Lung (tissue), 12 donors: Measurements from ENCODE around the gene PHC1. TPM values are rescaled to one million over a fixed set of nuclear protein-coding genes. Genes with fewer than 3 reads are reported as not detected.

ENCODE experiments used
- ATAC-seq: fragments of 200-7000 bp; cut with Tn5 transposase; one replicate; pipeline ENCODE4 v1.9.1; 2020; ENCODE audit warnings: moderate number of reproducible peaks; ENCODE audit not compliant: insufficient read depth, low FRiP score
- DNase-seq, 3 donors: peaks; one replicate each; pipeline ENCODE4 v3.0.0-alpha.2; 2013 to 2017
- H3K27ac ChIP-seq, 2 donors: one replicate each; pipeline ENCODE4 v1.5.1; 2013; ENCODE audit warnings: mild to moderate bottlenecking in 2 of 2, moderate library complexity in 2 of 2, control low read depth in 1 of 2, inconsistent platforms in 1 of 2, low read depth in 1 of 2, low read length in 1 of 2
- H3K27me3 ChIP-seq, 3 donors: one replicate each; pipeline ENCODE4 v1.5.1; 2013; ENCODE audit warnings: low read length in 2 of 3; ENCODE audit not compliant: control insufficient read depth in 3 of 3, insufficient read depth in 3 of 3
- H3K36me3 ChIP-seq, 4 donors: one replicate each; pipeline ENCODE4 v1.5.1; 2013; ENCODE audit warnings: low read length in 4 of 4, mild to moderate bottlenecking in 1 of 4, moderate library complexity in 1 of 4; ENCODE audit not compliant: control insufficient read depth in 4 of 4, insufficient read depth in 4 of 4
- H3K4me1 ChIP-seq, 5 donors: one replicate each; pipeline ENCODE4 v1.5.1; 2013; ENCODE audit warnings: low read length in 5 of 5, mild to moderate bottlenecking in 2 of 5, moderate library complexity in 1 of 5; ENCODE audit not compliant: control insufficient read depth in 5 of 5, insufficient read depth in 5 of 5
- H3K4me3 ChIP-seq: one replicate; pipeline ENCODE4 v1.5.1; 2013; ENCODE audit warnings: mild to moderate bottlenecking, control low read depth, moderate library complexity
- H3K9ac ChIP-seq, 2 donors: one replicate each; pipeline ENCODE4 v1.5.1; 2013; ENCODE audit warnings: low read length in 2 of 2, control low read depth in 1 of 2; ENCODE audit not compliant: insufficient read depth in 1 of 2
- H3K9me3 ChIP-seq, 4 donors: one replicate each; pipeline ENCODE4 v1.5.1; 2013; ENCODE audit warnings: low read length in 3 of 4, mild to moderate bottlenecking in 1 of 4, moderate library complexity in 1 of 4; ENCODE audit not compliant: control insufficient read depth in 4 of 4, insufficient read depth in 3 of 4
- WGBS, 2 donors: extraction: QIAGEN DNeasy Blood & Tissue Kit; methylation state at CpG; one replicate each; pipeline ENCODE4 v1.1.7; 2013; 5-methylcytosine and 5-hydroxymethylcytosine counted together
- polyA plus RNA-seq, 2 donors: library from polyadenylated mRNA; stranded (reverse); fragments of 200-250 nt; gene quantifications; one replicate each; pipeline ENCODE4 v1.2.1, GENCODE V29; 2013
- total RNA-seq, 2 donors: library from RNA; depleted of rRNA in 1 of 2; stranded (reverse); fragments of >200 nt in 1 of 2; gene quantifications; one replicate each; pipeline ENCODE4 v1.2.1, GENCODE V29; 2014 to 2021
- TF ChIP-seq, protein P1 (sequence below): IDR thresholded peaks from 2 replicates; pipeline ENCODE4 v1.5.1; 2012; ENCODE audit warnings: mild to moderate bottlenecking; ENCODE audit errors: control extremely low read depth, extremely low read depth
- donor health status: control.
- donor health status: control.
- donor health status: Bipolar disorder and iron deficiency.
- donor health status: healthy.
- donor health status: DM: yes; HTN: yes; CAD: no.

PHC1 gene
- total and polyA plus RNA-seq, 4 donors = 17.4 to 63.5 (median 29.4) TPM

DNA sequence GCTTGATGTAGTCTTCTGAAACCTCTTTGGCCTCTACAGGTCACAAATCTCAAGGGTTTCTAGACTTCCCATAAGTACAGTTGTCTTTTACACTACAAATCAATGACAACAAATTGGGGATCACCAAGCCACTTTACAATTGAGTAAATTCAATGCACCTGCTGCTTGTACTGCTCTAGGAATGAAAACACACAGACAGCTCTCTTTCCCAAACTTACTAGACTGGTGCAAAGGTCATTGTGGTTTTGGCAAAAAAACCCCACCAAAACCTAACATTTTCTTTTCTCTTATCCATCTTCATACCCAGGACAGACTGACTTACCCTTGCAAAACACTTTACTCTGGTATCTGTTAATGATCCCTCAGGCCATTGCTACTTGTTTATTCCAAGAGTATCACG is 32.4 kb downstream of the PHC1 start:
- no peak overlapping the region for H3K4me3 ChIP-seq
- DNase-seq (no peak), ATAC-seq (no peak)
- H3K27ac ChIP-seq = no peak overlapping the region
- H3K4me1 ChIP-seq = peaks cover 0 to 14% (median 2%) of the 10 kb centered on the region in 5 donors
- TF ChIP-seq, protein P1, sequence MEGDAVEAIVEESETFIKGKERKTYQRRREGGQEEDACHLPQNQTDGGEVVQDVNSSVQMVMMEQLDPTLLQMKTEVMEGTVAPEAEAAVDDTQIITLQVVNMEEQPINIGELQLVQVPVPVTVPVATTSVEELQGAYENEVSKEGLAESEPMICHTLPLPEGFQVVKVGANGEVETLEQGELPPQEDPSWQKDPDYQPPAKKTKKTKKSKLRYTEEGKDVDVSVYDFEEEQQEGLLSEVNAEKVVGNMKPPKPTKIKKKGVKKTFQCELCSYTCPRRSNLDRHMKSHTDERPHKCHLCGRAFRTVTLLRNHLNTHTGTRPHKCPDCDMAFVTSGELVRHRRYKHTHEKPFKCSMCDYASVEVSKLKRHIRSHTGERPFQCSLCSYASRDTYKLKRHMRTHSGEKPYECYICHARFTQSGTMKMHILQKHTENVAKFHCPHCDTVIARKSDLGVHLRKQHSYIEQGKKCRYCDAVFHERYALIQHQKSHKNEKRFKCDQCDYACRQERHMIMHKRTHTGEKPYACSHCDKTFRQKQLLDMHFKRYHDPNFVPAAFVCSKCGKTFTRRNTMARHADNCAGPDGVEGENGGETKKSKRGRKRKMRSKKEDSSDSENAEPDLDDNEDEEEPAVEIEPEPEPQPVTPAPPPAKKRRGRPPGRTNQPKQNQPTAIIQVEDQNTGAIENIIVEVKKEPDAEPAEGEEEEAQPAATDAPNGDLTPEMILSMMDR = no peak
- peaks cover 23 to 35% (median 31%) of the 10 kb centered on the region in 4 donors for H3K36me3 ChIP-seq
- no peaks in the 10 kb centered on the region for H3K27me3 ChIP-seq
- 64 to 73% methylated on average over 1 of the region's 1 CpG for WGBS, 2 donors
- H3K9me3 ChIP-seq = no peaks in the 10 kb centered on the region
- H3K9ac ChIP-seq = no peak overlapping the region

- H3K4me3 ChIP-seq = no peak overlapping the region
- H3K9ac ChIP-seq = no peak overlapping the region
- peaks cover 19 to 25% (median 22%) of the 10 kb centered on the region in 4 donors for H3K36me3 ChIP-seq
- H3K27me3 ChIP-seq = no peaks in the 10 kb centered on the region
- TF ChIP-seq, protein P1 = no peak
- no peak overlapping the region for H3K27ac ChIP-seq
- DNase-seq (no peak), ATAC-seq (no peak)
- peaks cover 0 to 14% (median 2%) of the 10 kb centered on the region in 5 donors for H3K4me1 ChIP-seq
- H3K9me3 ChIP-seq = no peaks in the 10 kb centered on the region
These were observed 33.4 kb downstream of the PHC1 start for GRCh38 chr12:8947737-8948136.

GRCh38 chr12:8948701-8949341 is 34.5 kb downstream of the PHC1 start:
- Histone ChIP-seq H3K36me3 (peaks cover 10 to 17% (median 13%) of the 10 kb centered on the region in 4 donors), H3K9ac (peak overlapping the region; percentile 72 to 85), H3K27ac (peak overlapping the region; percentile 97 to 98), H3K4me1 (peaks cover 0 to 14% (median 2%) of the 10 kb centered on the region in 5 donors), H3K27me3 (no peaks in the 10 kb centered on the region), H3K9me3 (peaks cover 0 to 4% (median 0%) of the 10 kb centered on the region in 4 donors), H3K4me3 (peak overlapping the region; percentile 71)
- ATAC-seq (no peak), DNase-seq (peak in 2 of 3 donors; percentile 58)
- WGBS, 2 donors = 1% methylated on average over 15 of the region's 15 CpGs
- TF ChIP-seq, protein P1 = no peak
